ENCODE measurements around the gene LKAAEAR1. TPM values are rescaled to one million over a fixed set of nuclear protein-coding genes. Genes with fewer than 3 reads are reported as not detected.
"Not testable (repeated sequence)": the region's sequence is repeated elsewhere in the genome, so short reads cannot be mapped to it uniquely, and the experiment has no call there.

LKAAEAR1 gene
- total and polyA plus RNA-seq, 4 donors = not detected

DNA sequence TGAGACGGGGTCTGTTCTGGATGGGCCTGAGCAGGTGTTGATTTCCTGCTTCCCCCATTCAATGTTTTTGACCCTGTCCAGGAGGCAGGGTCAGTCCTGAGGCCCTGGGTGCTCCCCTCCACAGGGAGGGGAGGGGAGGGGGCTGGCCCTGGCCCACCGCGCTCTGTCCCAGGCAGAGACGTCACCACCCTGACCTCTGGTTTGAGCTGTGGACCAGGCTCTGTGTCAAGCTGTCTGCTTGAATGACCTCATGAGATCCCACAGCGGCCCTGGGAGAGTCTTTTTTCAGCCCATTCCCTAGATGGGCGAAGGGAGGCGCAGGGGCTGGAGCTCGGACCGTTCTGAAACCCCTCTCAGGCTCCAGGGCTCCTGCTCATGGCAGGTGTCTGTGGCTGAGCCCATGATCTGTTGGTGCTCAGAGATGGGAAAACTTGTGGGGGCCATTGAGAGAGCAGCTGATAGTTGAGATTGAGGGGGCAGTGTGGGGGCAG lies 8.9 kb upstream of the LKAAEAR1 start:
- 48 to 54% methylated on average over 9 of the region's 9 CpGs for WGBS, 2 donors
- intact Hi-C loops (cut with DNase I) = no loop called here
- no peaks in the 10 kb centered on the region for H3K27me3 ChIP-seq (ENCODE audit: control insufficient read depth in 1 of 2, insufficient read depth in 2 of 2, low read length in 1 of 2)
- H3K9me3 ChIP-seq (ENCODE audit: control insufficient read depth, low read length) = no peaks in the 10 kb centered on the region
- DNase-seq (no peak), ATAC-seq (ENCODE audit: low FRiP score) (no peak)
- no peak overlapping the region for H3K4me3 ChIP-seq (ENCODE audit: low read length in 2 of 2)
- no peak overlapping the region for H3K27ac ChIP-seq (ENCODE audit: low read depth in 1 of 2, low read length in 2 of 2)
- H3K36me3 ChIP-seq (ENCODE audit: control insufficient read depth in 1 of 2, insufficient read depth in 2 of 2, low read length in 1 of 2) = no peaks in the 10 kb centered on the region
- H3K4me1 ChIP-seq (ENCODE audit: control insufficient read depth in 1 of 2, insufficient read depth in 2 of 2, low read length in 2 of 2) = no peaks in the 10 kb centered on the region

DNA sequence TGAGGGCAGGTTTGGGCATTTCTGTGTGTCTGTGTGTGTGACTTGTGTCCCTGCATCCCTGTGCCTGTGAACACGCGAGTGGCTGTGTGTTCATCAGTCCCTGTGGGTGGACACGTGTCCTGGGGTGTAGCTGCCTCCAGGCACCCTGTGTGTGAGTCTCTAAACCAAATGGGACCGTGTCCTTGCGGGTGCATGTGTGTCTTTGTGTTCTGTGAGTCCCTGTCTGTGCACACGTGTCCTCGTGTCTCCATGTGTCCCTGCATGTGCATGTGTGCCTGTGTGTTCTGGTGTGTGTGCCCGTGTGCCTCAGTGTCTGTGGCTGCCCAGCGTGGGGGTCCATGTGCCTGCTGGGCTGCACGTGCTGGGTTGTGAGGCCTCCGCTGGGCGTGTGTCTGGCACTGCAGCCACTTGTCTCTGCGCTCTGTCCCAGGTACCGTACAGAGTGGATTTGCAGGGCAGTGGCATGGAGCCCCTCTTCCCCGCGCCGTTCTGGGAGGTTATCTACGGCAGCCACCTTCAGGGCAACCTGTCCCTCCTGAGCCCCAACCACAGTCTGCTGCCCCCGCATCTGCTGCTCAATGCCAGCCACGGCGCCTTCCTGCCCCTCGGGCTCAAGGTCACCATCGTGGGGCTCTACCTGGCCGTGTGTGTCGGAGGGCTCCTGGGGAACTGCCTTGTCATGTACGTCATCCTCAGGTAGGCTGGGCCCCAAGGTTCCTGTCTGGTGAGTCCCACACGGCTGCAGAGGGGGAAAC lies 8.2 kb upstream of the LKAAEAR1 start:
- Histone ChIP-seq H3K9me3 (ENCODE audit: control insufficient read depth, low read length) (no peaks in the 10 kb centered on the region), H3K4me1 (ENCODE audit: control insufficient read depth in 1 of 2, insufficient read depth in 2 of 2, low read length in 2 of 2) (no peaks in the 10 kb centered on the region), H3K27me3 (ENCODE audit: control insufficient read depth in 1 of 2, insufficient read depth in 2 of 2, low read length in 1 of 2) (no peaks in the 10 kb centered on the region), H3K27ac (ENCODE audit: low read depth in 1 of 2, low read length in 2 of 2) (no peak overlapping the region), H3K4me3 (ENCODE audit: low read length in 2 of 2) (no peak overlapping the region), H3K36me3 (ENCODE audit: control insufficient read depth in 1 of 2, insufficient read depth in 2 of 2, low read length in 1 of 2) (no peaks in the 10 kb centered on the region)
- ATAC-seq (ENCODE audit: low FRiP score) (no peak), DNase-seq (no peak)
- intact Hi-C loops (cut with DNase I) = no loop called here
- WGBS, 2 donors = 65 to 69% methylated on average over 27 of the region's 27 CpGs

- ATAC-seq (ENCODE audit: low FRiP score) (no peak), DNase-seq (no peak)
- intact Hi-C loops (cut with DNase I) = no loop called here
- Histone ChIP-seq H3K36me3 (ENCODE audit: control insufficient read depth in 1 of 2, insufficient read depth in 2 of 2, low read length in 1 of 2) (no peaks in the 10 kb centered on the region), H3K4me1 (ENCODE audit: control insufficient read depth in 1 of 2, insufficient read depth in 2 of 2, low read length in 2 of 2) (no peaks in the 10 kb centered on the region), H3K4me3 (ENCODE audit: low read length in 2 of 2) (no peak overlapping the region), H3K27me3 (ENCODE audit: control insufficient read depth in 1 of 2, insufficient read depth in 2 of 2, low read length in 1 of 2) (no peaks in the 10 kb centered on the region), H3K27ac (ENCODE audit: low read depth in 1 of 2, low read length in 2 of 2) (no peak overlapping the region), H3K9me3 (ENCODE audit: control insufficient read depth, low read length) (no peaks in the 10 kb centered on the region)
- 19 to 22% methylated on average over 15 to 16 of the region's 16 CpGs for WGBS, 2 donors
Measured at GRCh38 chr20:64091770-64092169, 7.6 kb upstream of the LKAAEAR1 start.

GRCh38 chr20:64091340-64091739 lies 7.1 kb upstream of the LKAAEAR1 start:
- Histone ChIP-seq H3K4me1 (ENCODE audit: control insufficient read depth in 1 of 2, insufficient read depth in 2 of 2, low read length in 2 of 2) (no peaks in the 10 kb centered on the region), H3K4me3 (ENCODE audit: low read length in 2 of 2) (no peak overlapping the region), H3K27ac (ENCODE audit: low read depth in 1 of 2, low read length in 2 of 2) (no peak overlapping the region), H3K9me3 (ENCODE audit: control insufficient read depth, low read length) (no peaks in the 10 kb centered on the region), H3K36me3 (ENCODE audit: control insufficient read depth in 1 of 2, insufficient read depth in 2 of 2, low read length in 1 of 2) (no peaks in the 10 kb centered on the region), H3K27me3 (ENCODE audit: control insufficient read depth in 1 of 2, insufficient read depth in 2 of 2, low read length in 1 of 2) (no peaks in the 10 kb centered on the region)
- DNase-seq = no peak
- intact Hi-C loops (cut with DNase I) = no loop called here
- 79 to 82% methylated on average over 19 of the region's 19 CpGs for WGBS, 2 donors
- no peak for ATAC-seq (ENCODE audit: low FRiP score)

DNA sequence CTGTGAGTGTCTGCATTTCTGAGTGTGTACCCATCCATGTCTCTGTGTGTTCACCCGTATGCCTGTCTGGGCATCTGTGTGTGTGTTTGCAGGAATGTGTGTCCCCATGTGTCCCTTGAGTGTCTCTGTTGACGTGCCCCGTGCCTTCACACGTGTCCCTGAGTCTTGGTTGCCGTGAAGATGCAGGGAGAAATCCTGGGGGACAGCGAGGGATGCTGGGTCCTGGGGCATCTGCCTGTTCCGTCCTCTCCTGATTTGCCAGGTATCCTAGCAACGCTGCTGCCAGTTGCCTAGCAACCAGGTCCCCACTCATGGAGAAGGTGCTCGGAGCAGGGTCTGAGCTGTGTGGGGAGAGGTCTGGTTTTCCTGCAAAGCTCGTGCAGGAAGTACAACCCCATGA lies 6.0 kb upstream of the LKAAEAR1 start:
- H3K9me3 ChIP-seq (ENCODE audit: control insufficient read depth, low read length) = no peaks in the 10 kb centered on the region
- 58 to 61% methylated on average over 10 of the region's 10 CpGs for WGBS, 2 donors
- no peaks in the 10 kb centered on the region for H3K4me1 ChIP-seq (ENCODE audit: control insufficient read depth in 1 of 2, insufficient read depth in 2 of 2, low read length in 2 of 2)
- no peak overlapping the region for H3K27ac ChIP-seq (ENCODE audit: low read depth in 1 of 2, low read length in 2 of 2)
- no peaks in the 10 kb centered on the region for H3K36me3 ChIP-seq (ENCODE audit: control insufficient read depth in 1 of 2, insufficient read depth in 2 of 2, low read length in 1 of 2)
- ATAC-seq (ENCODE audit: low FRiP score) (no peak), DNase-seq (no peak)
- intact Hi-C loops (cut with DNase I) = no loop called here
- no peak overlapping the region for H3K4me3 ChIP-seq (ENCODE audit: low read length in 2 of 2)
- no peaks in the 10 kb centered on the region for H3K27me3 ChIP-seq (ENCODE audit: control insufficient read depth in 1 of 2, insufficient read depth in 2 of 2, low read length in 1 of 2)

DNA sequence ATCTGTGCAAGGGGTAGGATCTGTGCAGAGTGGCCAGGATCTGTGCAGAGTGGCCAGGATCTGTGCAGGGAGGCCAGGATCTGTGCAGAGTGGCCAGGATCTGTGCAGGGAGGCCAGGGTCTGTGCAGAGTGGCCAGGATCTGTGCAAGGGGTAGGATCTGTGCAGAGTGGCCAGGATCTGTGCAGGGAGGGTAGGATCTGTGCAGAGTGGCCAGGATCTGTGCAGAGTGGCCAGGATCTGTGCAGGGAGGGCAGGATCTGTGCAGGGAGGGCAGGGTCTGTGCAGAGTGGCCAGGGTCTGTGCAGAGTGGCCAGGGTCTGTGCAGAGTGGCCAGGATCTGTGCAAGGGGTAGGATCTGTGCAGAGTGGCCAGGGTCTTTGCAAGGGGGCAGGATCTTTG lies 4.4 kb upstream of the LKAAEAR1 start:
- H3K4me1 ChIP-seq (ENCODE audit: control insufficient read depth in 1 of 2, insufficient read depth in 2 of 2, low read length in 2 of 2) = not testable (repeated sequence)

DNA sequence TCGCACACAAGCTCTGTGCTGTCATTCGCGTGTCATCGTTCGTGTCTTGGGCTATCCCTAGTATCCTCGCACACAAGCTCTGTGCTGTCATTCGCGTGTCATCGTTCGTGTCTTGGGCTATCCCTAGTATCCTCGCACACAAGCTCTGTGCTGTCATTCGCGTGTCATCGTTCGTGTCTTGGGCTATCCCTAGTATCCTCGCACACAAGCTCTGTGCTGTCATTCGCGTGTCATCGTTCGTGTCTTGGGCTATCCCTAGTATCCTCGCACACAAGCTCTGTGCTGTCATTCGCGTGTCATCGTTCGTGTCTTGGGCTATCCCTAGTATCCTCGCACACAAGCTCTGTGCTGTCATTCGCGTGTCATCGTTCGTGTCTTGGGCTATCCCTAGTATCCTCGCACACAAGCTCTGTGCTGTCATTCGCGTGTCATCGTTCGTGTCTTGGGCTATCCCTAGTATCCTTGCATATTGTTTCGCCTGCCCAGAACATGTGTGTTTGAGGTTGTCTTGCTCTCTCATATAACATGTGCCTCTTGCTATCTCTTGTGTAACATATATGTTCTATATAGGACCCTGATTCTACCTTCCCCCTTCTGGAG lies 3.1 kb upstream of the LKAAEAR1 start:
- H3K27me3 ChIP-seq (ENCODE audit: control insufficient read depth in 1 of 2, insufficient read depth in 2 of 2, low read length in 1 of 2); DNase-seq; ATAC-seq (ENCODE audit: low FRiP score); H3K27ac ChIP-seq (ENCODE audit: low read depth in 1 of 2, low read length in 2 of 2); H3K4me3 ChIP-seq (ENCODE audit: low read length in 2 of 2); H3K36me3 ChIP-seq (ENCODE audit: control insufficient read depth in 1 of 2, insufficient read depth in 2 of 2, low read length in 1 of 2); intact Hi-C loops (cut with DNase I); H3K4me1 ChIP-seq (ENCODE audit: control insufficient read depth in 1 of 2, insufficient read depth in 2 of 2, low read length in 2 of 2); H3K9me3 ChIP-seq (ENCODE audit: control insufficient read depth, low read length): not testable (repeated sequence)
- WGBS, 2 donors = 95 to 97% methylated on average over 6 of the region's 36 CpGs

More for the DNA sequence above, 4.4 kb upstream of the LKAAEAR1 start:
- ATAC-seq (ENCODE audit: low FRiP score); H3K27me3 ChIP-seq (ENCODE audit: control insufficient read depth in 1 of 2, insufficient read depth in 2 of 2, low read length in 1 of 2); DNase-seq; H3K36me3 ChIP-seq (ENCODE audit: control insufficient read depth in 1 of 2, insufficient read depth in 2 of 2, low read length in 1 of 2); H3K4me3 ChIP-seq (ENCODE audit: low read length in 2 of 2); H3K9me3 ChIP-seq (ENCODE audit: control insufficient read depth, low read length); H3K27ac ChIP-seq (ENCODE audit: low read depth in 1 of 2, low read length in 2 of 2); intact Hi-C loops (cut with DNase I): not testable (repeated sequence)

DNA sequence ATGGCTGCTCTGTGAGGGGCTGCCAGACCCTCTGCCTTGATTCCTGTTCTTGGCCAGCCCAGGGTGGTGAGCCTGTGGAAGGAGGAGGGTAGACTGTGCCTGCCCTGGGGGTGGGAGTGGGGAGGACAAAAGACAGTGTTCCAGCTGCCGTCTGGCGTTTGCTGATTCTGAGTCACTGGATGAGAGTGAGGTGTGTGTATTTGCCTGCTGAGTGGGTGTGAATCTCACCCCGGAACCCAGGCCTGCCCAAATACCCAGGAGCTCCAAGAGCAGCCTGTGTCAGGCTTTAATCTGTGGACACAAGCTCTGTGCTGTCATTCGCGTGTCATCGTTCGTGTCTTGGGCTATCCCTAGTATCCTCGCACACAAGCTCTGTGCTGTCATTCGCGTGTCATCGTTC lies 2.6 kb upstream of the LKAAEAR1 start:
- intact Hi-C loops (cut with DNase I) = no loop called here
- H3K9me3 ChIP-seq (ENCODE audit: control insufficient read depth, low read length) = no peaks in the 10 kb centered on the region
- no peaks in the 10 kb centered on the region for H3K4me1 ChIP-seq (ENCODE audit: control insufficient read depth in 1 of 2, insufficient read depth in 2 of 2, low read length in 2 of 2)
- H3K36me3 ChIP-seq (ENCODE audit: control insufficient read depth in 1 of 2, insufficient read depth in 2 of 2, low read length in 1 of 2) = no peaks in the 10 kb centered on the region
- DNase-seq = no peak
- no peak overlapping the region for H3K4me3 ChIP-seq (ENCODE audit: low read length in 2 of 2)
- no peaks in the 10 kb centered on the region for H3K27me3 ChIP-seq (ENCODE audit: control insufficient read depth in 1 of 2, insufficient read depth in 2 of 2, low read length in 1 of 2)
- 96 to 97% methylated on average over 8 to 10 of the region's 11 CpGs for WGBS, 2 donors
- H3K27ac ChIP-seq (ENCODE audit: low read depth in 1 of 2, low read length in 2 of 2) = no peak overlapping the region
- no peak for ATAC-seq (ENCODE audit: low FRiP score)

DNA sequence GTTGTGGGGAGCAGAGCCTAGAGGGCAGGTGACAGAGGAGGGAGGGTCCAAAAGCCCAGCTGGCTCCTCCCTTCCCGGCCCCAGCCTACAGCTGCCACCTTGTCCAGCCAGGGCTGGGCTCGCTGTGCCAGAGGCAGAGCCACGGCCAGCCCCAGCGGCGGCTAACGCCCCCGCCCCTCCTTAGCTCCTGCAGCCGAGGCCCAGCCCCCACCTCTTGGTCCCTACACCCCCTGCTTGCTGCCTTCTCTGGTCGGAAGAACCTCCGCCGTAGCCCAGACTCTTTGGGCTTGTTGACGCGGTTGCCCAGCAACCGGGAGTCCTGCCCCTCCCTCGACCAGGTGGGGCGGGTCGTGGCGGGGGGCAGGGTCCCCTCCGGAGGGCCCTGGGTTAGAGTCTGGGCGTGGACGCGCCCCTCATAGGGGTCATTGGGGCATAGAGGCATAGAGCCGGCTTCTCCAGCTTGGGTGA lies 521 bp upstream of the LKAAEAR1 start:
- H3K9me3 ChIP-seq (ENCODE audit: control insufficient read depth, low read length) = no peaks in the 10 kb centered on the region
- no peaks in the 10 kb centered on the region for H3K27me3 ChIP-seq (ENCODE audit: control insufficient read depth in 1 of 2, insufficient read depth in 2 of 2, low read length in 1 of 2)
- WGBS, 2 donors = 8 to 11% methylated on average over 18 to 23 of the region's 23 CpGs
- intact Hi-C loops (cut with DNase I) = no loop called here
- H3K27ac ChIP-seq (ENCODE audit: low read depth in 1 of 2, low read length in 2 of 2) = no peak overlapping the region
- H3K36me3 ChIP-seq (ENCODE audit: control insufficient read depth in 1 of 2, insufficient read depth in 2 of 2, low read length in 1 of 2) = no peaks in the 10 kb centered on the region
- H3K4me1 ChIP-seq (ENCODE audit: control insufficient read depth in 1 of 2, insufficient read depth in 2 of 2, low read length in 2 of 2) = no peaks in the 10 kb centered on the region
- DNase-seq = no peak
- no peak overlapping the region for H3K4me3 ChIP-seq (ENCODE audit: low read length in 2 of 2)
- ATAC-seq (ENCODE audit: low FRiP score) = no peak
